Measurements from ENCODE around the gene UBE3C.

Gene UBE3C

GRCh38 chr7:157183832-157184231 is 45.1 kb downstream of the UBE3C start:
- DNase-seq, result no peak

- no peak for DNase-seq
Measured at GRCh38 chr7:157188091-157188665, 49.5 kb downstream of the UBE3C start.

- DNase-seq, result no peak
Measured at GRCh38 chr7:157189405-157189804, 50.7 kb downstream of the UBE3C start.

GRCh38 chr7:157192861-157193260 is 54.1 kb downstream of the UBE3C start:
- DNase-seq, result no peak

GRCh38 chr7:157193274-157193673 is 54.5 kb downstream of the UBE3C start:
- DNase-seq, result no peak

- DNase-seq, result no peak
Measured at GRCh38 chr7:157194948-157195347, 56.2 kb downstream of the UBE3C start.

- no peak for DNase-seq
Measured at GRCh38 chr7:157195868-157196267, 57.1 kb downstream of the UBE3C start.

GRCh38 chr7:157204134-157204533 is 65.4 kb downstream of the UBE3C start:
- DNase-seq, result no peak

- no peak for DNase-seq
Measured at GRCh38 chr7:157205438-157205837, 66.7 kb downstream of the UBE3C start.

- DNase-seq, result no peak
Measured at GRCh38 chr7:157208571-157209413, 70.1 kb downstream of the UBE3C start.

- DNase-seq, result no peak
Measured at GRCh38 chr7:157210682-157211081, 72.0 kb downstream of the UBE3C start.

GRCh38 chr7:157211690-157212089 is 73.0 kb downstream of the UBE3C start:
- no peak for DNase-seq

GRCh38 chr7:157219154-157219553 is 80.4 kb downstream of the UBE3C start:
- no peak for DNase-seq

GRCh38 chr7:157220916-157221569 is 82.3 kb downstream of the UBE3C start:
- no peak for DNase-seq

GRCh38 chr7:157222687-157223086 is 84.0 kb downstream of the UBE3C start:
- DNase-seq, result no peak

- DNase-seq, result no peak
Measured at GRCh38 chr7:157224627-157225026, 85.9 kb downstream of the UBE3C start.

- no peak for DNase-seq
Measured at GRCh38 chr7:157228864-157229422, 90.2 kb downstream of the UBE3C start.

GRCh38 chr7:157233677-157234076 is 95.0 kb downstream of the UBE3C start:
- DNase-seq, result no peak

- DNase-seq, result no peak
Measured at GRCh38 chr7:157234271-157234670, 95.5 kb downstream of the UBE3C start.

- no peak for DNase-seq
Measured at GRCh38 chr7:157235357-157236333, 96.9 kb downstream of the UBE3C start.

GRCh38 chr7:157238087-157238486 is 99.4 kb downstream of the UBE3C start:
- DNase-seq, result no peak

- no peak for DNase-seq
Measured at GRCh38 chr7:157239571-157240270, 101.0 kb downstream of the UBE3C start.
